NCI-H146 treated with DMSO at 0.1 percent for 48 hours (cell line): Measurements from ENCODE around the gene GALC.

Source experiments
- DNase-seq: peaks from one replicate; lab custom pipeline; 2025; ENCODE audit not compliant: unreplicated experiment; lab: John Stamatoyannopoulos, UW

GALC gene

DNA sequence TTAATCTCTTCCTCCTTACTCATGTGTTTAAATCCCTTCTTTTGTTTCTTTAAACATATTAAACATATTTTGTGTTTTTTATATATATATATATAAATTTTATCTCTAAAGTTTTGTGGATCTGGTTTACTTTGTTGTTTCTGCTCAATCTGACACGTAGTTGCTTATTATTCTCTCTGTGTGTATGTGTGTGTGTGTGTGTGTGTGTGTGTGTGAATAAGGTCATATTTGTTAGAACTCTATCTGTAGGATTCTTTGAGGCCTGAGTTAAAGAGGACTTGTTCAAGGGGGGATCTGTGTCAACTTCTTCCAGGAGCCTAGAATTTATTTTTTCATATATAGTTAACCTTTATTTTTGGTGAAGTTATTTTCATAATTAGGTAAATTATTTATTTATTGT is 14.6 kb upstream of the GALC start:
- DNase-seq: no peak

DNA sequence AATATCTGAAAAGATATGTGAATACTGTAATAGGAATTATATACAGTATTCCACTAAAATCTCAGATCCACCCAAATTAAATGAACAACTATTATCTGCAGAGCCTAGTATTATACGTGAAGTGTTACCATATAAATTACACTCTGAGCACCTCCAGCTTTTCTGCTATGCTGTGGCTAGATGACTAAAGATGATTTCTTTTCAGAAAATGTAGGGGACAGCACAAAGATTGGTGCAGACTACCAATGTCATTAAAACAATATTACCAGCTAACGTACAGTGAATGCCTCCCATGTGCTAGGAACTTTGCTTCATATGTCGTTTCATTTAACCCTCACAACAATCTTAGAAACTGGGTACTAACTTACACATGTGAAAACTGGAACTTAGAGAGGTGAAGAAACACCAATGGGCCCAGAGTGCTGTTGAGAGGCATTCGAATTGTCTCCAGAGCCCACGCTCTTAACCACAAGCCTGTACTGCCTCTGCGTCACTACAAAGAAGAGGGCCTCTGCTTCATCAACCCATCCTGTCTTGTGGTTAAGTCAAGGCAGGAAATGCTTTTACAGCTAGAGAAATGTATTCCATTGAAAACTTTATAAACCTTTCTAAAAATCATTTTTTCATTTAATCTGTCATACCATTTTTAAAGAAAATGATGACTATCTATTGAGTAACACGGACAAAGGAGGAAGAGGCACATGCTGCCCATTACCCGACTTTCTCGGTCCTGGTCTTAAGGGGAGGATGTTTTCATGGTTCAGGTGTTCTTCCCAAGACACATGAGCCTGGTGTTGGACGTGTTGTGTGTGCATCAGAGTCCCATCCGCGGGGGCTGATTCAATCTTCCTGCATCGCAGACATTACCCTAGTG is 13.2 kb upstream of the GALC start:
- DNase-seq: no peak

DNA sequence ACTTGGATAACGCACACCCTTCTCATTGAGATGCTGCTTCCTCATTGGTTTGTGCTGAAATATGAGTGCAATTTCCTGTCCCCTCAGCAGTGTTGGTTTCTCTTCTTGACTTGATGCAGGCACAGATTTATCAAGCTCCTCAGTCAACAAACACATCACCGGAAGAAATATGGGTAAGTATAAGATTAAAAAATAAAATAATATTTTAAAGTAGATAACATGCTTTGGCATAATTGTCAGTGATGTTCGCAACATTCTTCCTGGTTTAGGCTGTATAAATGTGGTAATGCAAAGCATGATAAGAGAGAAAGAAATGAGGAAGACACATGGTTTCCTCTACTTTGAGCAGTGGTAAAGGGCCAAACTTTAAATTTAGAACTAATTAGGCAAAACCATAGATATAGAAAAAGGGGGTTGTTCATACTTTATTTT is 12.1 kb upstream of the GALC start, which contains the start of gene GPR65:
TSS of gene GPR65 (plus strand) at position 86 of the 432 bp plus-strand sequence. CDS start 5,713 bp downstream, outside the sequence.
- no peak for DNase-seq

- no peak for DNase-seq
Observed at GRCh38 chr14:88004506-88005036, 11.6 kb upstream of the GALC start.

DNA sequence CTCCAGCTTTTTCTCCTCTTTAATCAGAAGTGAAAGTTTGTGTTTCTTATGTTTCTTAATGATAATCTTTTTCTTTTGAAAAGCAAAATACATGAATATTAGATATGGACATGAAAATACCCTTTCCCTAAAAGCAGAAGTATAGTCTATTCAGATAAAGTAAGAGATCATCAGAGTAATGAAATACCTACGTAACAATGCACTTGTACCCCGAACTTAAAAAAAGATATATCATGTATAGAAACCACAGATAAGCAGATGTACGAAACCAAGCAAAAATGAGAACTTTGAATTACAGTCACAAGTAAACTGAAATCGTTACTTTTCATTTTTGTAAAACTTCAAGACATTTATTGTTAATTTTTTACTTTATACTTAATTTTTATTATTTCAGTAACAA is 10.4 kb upstream of the GALC start:
- no peak for DNase-seq

DNA sequence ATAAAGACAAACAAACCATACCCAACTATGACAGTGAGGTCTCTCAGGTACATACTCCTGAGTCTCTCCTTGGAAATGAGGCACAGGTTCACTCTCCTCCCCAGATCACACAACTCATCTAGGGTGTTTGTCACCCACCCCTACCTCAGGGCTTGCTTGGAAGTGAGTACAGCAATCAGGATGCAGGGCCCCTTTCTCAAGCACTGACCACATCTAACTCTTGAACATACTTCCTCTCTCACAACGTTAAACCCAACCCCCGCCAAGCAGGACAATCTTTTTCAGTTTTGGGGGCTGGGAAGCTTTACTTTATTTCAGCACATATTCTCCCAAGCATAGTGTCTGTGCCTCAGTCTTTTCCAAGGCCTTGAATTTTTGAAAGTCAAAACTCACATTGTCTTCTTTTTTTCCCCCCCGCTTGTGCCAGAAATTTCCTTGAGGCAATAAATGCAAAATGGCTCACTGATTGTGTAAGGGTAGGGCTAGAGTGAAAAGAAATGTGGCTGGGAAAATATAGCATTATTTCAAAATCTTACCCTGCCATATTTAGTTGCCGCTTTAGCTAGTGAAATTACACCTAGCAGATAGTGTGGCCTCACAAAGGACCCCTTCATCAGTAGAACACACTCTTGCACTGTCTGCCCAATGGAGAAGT is 9.6 kb upstream of the GALC start:
- DNase-seq: no peak

DNA sequence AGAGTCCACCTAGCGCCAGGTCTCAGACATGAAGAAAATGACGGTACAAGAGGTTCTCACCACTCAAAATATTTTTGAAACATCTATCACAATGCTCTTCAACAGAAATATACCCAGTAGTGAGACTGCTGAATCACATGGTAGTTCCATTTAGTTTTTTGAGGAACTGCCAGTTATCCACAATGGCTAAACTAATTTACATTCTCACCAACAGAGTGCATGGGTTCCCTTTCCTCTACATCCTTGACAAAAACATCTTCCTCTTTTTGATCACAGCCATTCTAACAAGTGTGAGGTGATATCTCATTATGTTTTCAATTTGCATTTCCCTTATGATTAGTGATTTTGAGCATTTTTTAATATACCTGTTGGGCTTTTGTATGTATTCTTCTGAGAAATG is 6.3 kb upstream of the GALC start:
- DNase-seq: no peak

- no peak for DNase-seq
Observed at GRCh38 chr14:87998482-87998881, 5.5 kb upstream of the GALC start.

- no peak for DNase-seq
Observed at GRCh38 chr14:87996291-87996592, 3.3 kb upstream of the GALC start.

DNA sequence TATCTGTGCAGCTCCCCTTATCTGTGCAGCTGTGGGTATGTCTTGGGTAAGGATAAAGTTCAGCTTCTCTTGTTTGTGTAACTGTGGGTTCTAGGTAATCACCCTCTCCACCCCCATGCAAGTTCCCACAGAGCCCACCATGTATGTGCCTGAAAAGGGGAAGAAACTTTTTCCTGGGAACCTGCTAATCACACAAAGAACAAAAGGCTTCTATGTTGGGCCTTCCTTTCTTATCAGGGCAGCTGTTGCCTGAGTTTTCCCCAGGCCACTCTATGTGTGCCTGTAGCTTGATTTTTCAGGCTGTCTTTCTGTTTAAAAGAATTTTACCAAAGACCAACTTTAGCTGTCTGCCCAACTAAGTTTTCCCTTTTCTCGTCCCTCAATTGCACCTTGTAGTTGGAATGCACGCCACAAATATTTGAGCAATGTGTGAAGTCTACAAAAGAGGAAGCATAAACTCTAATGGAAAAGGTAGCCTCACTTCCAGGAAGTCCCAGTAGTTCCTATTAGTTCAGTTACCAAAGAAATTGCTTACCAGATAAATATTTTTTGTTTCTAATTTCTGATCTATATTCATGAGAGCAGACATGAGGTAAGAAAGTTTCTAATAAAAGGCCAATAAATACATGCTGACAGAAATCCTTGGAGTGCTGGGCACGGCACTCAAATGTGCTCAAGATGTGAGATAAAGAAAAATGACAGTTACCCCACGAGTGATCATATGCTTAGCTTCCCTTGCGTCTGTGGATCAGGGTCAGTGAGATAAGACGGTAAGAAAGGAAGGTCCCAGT is 2.7 kb upstream of the GALC start:
- no peak for DNase-seq

DNA sequence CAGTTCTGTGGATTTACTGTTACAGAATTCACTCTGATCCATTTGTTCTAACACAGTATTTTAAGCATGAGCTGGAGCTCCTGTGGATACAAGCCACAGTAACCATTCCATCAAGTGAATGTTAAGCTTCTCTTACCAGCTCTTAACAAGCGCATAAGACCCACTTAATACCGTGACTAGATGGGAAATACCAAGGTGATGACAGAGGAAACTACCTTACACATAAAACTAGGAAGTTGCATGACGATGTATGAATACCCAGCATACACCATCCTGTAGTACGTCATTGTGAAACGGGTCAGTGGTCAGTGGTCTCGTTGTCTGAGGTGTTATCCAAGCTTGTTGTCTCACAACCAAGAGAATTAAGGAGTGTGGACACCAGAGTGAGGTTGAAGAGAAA is 2.0 kb upstream of the GALC start:
- no peak for DNase-seq

DNA sequence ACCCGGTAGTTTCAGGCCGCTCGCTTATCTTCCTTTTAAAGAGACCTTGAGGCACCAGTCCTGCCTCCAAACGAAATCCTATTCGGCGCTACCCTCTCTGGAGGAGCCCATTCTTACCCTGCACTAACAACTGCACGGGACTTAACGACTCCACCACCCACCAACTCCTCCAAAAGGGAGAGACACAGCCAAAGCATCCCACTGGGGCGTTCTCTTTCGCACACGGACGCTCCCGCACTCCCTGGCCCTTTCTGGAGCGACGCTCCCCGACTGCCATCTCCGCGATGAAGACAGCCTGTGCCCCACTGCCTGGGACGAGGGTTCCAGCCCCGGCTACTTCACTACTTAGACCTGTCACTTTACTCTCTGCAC is 650 bp downstream of the GALC start:
- no peak for DNase-seq

- no peak for DNase-seq
Observed at GRCh38 chr14:87990682-87991081, 2.3 kb downstream of the GALC start.

GRCh38 chr14:87989956-87990299 is 3.1 kb downstream of the GALC start:
- no peak for DNase-seq

DNA sequence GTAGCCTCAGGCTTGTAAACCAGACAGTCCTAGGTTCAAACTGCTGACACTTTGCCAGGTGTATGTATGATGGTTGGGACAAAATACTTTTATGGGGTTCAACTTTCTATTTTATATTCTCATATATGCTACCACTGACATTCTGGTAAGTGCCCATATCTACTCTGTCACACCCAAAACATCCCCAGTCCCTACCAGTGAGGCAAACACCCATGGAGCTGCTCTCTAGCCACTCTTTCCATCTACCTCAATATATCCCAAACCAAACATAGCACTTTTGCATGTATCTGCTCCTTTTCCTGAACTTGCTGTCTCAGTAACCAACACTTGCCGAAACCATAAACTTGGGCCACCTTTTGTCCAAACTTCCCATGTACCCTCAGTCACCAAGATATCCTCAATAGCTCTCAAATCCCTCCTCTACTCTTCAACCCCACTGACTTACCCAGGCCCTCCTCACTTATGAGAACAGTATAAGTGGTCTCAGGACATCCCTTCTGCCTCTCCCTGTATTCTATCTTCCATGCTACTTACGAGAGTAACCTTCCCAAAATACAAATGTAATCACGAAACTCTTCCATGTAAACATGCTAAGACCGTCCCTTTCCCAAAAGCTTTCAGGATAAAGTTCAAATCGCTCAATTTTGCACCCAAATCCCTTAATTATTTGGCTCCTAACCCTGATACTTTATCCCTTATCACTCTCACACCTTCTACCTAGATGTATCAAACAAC is 3.6 kb downstream of the GALC start:
- no peak for DNase-seq

DNA sequence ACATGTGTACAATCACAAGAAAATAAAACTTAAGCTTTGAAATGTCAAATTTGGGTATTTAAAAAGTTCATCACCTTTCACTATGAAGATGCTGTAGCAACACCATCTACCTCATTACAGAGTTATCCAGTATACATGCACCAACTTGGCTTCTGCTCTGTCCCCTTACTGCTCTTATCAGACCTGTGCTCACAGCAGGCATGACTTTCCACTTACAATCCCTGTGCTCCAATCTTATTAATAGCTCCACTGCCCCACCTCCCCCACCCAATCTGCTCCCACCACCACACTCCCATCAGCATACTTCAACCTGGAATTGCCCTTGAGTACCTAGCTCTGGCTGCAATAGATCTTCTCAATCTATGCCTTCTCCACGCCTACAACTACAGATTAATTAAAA is 13.3 kb downstream of the GALC start:
- no peak for DNase-seq

DNA sequence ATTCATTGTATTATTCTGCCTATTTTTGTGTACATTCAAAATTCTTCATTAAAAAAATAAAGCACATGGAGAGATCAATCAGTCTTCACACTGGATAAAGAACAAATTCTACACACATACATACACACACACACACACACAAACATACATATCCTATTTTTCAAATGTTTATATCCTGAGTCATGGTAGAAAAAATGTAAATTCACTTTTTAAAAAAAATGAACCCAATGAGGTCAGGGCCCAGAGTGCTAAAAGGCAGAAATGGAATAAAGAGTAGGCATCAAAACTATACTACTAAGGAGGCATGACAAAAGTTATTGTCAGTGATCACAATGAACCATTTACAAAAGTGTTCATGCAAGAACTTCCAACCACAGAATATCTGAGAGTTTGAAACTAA is 17.3 kb downstream of the GALC start:
- no peak for DNase-seq

GRCh38 chr14:87971010-87971409 is 22.0 kb downstream of the GALC start:
- DNase-seq: no peak

DNA sequence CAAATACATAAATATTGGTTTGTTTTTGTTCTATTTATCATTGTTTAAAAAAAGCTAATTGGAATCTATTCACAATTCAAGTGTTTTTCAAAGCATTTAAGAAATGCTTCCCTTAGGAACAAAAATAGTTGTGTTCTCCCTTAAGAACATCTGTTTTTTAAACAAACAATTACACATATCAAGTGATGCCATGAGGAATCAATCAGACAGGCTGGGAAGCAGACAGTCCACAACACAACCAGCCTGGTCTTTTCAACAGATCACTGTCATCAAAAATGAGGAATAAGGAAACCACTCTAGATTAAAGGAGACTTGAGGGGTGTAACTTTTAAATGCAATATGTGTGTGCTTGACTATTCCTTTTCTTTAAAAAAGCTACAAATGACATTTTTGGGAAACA is 25.5 kb downstream of the GALC start:
- no peak for DNase-seq

DNA sequence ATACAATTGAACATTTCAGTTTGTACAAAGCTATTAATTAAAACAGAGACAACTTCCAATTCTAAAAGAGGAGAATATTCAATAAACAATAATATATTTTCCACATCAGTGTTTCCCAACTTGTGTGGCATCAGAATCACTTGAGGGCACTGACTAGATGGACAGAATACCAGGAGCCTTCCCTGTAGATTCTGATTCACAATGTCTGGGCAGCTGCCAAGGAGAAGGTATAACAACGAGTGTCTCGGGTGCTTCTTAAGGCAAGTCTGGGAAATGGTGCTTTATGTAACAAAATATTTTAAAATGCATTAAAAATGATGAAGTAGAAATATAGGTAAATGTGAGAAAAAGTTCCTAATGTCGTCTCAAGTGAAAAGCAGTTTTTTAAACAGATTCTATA is 26.2 kb downstream of the GALC start:
- no peak for DNase-seq

GRCh38 chr14:87961246-87961645 is 31.7 kb downstream of the GALC start:
- no peak for DNase-seq
